ENCODE measurements around the gene TNNT2.

The TNNT2 gene

DNA sequence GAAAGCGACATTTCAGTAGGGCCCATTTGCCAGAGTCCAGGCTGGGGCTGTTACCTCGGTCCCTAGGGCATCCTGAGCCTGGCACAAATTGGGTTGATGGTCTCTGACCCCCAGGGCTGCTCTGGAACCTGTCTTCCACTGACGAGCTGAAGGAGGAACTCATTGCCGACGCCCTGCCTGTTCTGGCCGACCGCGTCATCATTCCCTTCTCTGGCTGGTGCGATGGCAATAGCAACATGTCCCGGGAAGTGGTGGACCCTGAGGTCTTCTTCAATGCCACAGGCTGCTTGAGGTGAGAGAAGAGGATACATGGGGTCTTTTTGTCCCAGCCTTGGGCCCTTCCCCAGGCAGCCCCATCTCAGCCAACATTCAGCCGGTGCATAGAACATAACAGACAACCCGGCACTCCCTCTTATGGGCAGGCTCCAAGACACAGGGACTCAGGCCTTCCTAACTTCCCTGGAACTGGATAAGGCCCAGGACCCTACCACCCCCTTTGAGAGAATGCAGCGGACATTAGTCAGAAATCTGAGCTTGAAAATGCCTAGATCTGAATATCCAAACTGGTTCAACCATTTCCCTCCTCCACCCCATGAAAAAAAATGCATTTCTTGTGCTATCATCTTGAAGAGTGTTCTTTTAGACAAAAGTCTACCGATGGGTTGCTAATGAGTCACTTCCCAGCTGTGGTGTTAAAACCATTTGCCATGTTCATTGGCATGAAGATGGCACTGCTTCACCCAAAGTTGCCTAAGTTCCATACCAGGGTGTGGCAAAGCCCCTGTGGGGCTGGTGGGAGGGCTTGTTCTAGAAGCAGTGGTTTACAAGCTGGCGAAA, 58.8 kb downstream of the TNNT2 start:
- Mint-ChIP-seq H3K9me3 (no peaks in the 10 kb centered on the region), H3K4me1 (ENCODE audit: low read depth) (no peaks in the 10 kb centered on the region), H3K27me3 (peaks cover 3% of the 10 kb centered on the region), H3K36me3 (ENCODE audit: low read depth) (no peaks in the 10 kb centered on the region), H3K27ac (no peak overlapping the region), H3K4me3 (no peak overlapping the region)

DNA sequence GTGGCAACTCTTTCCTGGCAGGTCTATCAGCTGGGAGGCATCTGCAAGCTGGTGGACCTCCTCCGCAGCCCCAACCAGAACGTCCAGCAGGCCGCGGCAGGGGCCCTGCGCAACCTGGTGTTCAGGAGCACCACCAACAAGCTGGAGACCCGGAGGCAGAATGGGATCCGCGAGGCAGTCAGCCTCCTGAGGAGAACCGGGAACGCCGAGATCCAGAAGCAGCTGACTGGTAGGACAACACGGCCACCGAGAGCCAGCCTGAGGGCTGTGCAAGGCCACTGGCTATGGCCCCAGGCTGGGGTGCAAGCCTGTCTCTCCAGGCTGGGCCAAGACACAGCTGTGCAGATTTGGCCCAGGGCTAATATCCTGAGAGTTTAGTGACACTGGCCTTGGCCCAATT, 59.9 kb downstream of the TNNT2 start:
- H3K4me1 Mint-ChIP-seq (ENCODE audit: low read depth): no peaks in the 10 kb centered on the region
- no peak overlapping the region for H3K27ac Mint-ChIP-seq
- no peak overlapping the region for H3K4me3 Mint-ChIP-seq
- H3K9me3 Mint-ChIP-seq: no peaks in the 10 kb centered on the region
- peaks cover 3% of the 10 kb centered on the region for H3K27me3 Mint-ChIP-seq
- H3K36me3 Mint-ChIP-seq (ENCODE audit: low read depth): no peaks in the 10 kb centered on the region

DNA sequence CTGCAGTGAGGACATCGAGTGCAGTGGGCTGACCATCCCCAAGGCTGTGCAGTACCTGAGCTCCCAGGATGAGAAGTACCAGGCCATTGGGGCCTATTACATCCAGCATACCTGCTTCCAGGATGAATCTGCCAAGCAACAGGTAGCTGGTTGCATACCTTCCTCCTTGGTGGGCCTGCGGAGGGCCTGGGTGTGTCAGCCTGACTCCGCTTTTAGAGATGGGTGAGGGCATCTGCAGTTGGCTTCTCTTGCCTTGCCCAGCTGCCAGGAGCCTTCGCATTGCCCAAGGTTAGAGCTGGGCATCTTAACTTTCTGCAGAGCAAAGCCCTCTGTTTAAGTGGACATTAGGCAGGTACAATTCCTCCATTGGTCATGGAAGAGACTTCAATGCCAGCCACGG, 60.9 kb downstream of the TNNT2 start:
- peaks cover 3% of the 10 kb centered on the region for H3K27me3 Mint-ChIP-seq
- H3K27ac Mint-ChIP-seq: no peak overlapping the region
- no peak overlapping the region for H3K4me3 Mint-ChIP-seq
- no peaks in the 10 kb centered on the region for H3K36me3 Mint-ChIP-seq (ENCODE audit: low read depth)
- H3K4me1 Mint-ChIP-seq (ENCODE audit: low read depth): no peaks in the 10 kb centered on the region
- no peaks in the 10 kb centered on the region for H3K9me3 Mint-ChIP-seq

DNA sequence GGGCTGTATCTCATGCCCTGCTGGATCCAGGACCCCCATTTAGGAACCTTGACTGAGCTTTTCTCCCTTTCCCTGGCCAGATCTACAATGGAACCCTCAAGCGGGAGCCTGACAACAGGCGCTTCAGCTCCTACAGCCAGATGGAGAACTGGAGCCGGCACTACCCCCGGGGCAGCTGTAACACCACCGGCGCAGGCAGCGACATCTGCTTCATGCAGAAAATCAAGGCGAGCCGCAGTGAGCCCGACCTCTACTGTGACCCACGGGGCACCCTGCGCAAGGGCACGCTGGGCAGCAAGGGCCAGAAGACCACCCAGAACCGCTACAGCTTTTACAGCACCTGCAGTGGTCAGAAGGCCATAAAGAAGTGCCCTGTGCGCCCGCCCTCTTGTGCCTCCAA, 64.4 kb downstream of the TNNT2 start:
- Mint-ChIP-seq H3K9me3 (no peaks in the 10 kb centered on the region), H3K27me3 (peaks cover 26% of the 10 kb centered on the region), H3K4me3 (no peak overlapping the region), H3K4me1 (ENCODE audit: low read depth) (peaks cover 5% of the 10 kb centered on the region), H3K36me3 (ENCODE audit: low read depth) (no peaks in the 10 kb centered on the region), H3K27ac (no peak overlapping the region)

DNA sequence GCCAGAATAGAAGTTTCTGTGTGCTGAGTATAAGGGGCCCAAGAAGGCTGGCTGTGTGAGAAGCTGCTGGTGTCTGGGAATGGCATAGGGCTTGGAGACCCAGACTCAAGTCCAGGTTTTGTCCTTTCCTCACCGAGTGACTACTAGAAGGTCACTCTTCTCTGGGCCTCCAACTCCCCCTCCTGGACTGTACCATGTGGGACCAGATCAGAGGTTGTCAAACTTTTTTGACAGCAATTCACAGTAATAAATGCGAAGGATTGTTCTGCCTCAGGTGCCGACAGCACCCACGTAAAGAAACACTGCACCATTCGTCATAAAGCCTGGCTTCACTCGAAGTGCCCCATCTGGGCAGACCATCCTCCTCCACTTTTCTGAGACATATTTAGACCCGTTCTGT, 65.2 kb downstream of the TNNT2 start:
- peaks cover 5% of the 10 kb centered on the region for H3K4me1 Mint-ChIP-seq (ENCODE audit: low read depth)
- H3K9me3 Mint-ChIP-seq: no peaks in the 10 kb centered on the region
- no peaks in the 10 kb centered on the region for H3K36me3 Mint-ChIP-seq (ENCODE audit: low read depth)
- no peak overlapping the region for H3K27ac Mint-ChIP-seq
- H3K27me3 Mint-ChIP-seq: peaks cover 26% of the 10 kb centered on the region
- H3K4me3 Mint-ChIP-seq: no peak overlapping the region

DNA sequence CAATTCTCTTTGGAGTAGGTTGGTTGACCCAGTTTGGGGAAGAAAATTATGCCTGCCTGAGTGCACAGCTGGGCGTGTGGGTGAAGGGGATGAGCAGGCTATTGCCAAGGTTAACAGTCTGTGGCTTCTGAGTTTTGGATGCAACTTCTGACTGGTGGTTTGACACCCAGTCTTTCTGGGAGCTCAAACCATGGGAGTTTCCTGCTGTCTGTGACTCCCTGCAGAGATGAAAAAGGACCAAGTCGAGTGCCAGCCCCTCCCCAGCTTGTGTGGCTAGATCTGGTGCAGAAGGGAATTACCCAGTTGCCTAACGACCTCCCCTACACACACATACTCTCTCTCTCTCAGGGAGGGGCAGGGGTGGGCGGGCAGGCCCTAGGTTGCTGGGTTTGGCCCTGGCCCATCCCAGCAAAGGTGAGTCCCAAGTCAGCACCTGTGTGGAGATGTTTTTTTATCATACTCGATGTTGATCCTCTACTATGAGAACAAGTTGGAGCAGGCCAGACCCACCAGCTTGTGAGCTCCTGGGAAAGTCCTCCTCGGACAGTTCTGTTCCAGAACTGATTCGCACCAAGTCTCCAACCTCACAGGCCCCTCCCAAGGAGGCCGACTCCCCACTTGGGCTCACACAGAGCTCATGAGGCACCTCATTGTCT, 66.0 kb downstream of the TNNT2 start:
- no peak overlapping the region for H3K27ac Mint-ChIP-seq
- peaks cover 5% of the 10 kb centered on the region for H3K4me1 Mint-ChIP-seq (ENCODE audit: low read depth)
- no peak overlapping the region for H3K4me3 Mint-ChIP-seq
- no peaks in the 10 kb centered on the region for H3K36me3 Mint-ChIP-seq (ENCODE audit: low read depth)
- H3K27me3 Mint-ChIP-seq: peaks cover 26% of the 10 kb centered on the region
- H3K9me3 Mint-ChIP-seq: no peaks in the 10 kb centered on the region

DNA sequence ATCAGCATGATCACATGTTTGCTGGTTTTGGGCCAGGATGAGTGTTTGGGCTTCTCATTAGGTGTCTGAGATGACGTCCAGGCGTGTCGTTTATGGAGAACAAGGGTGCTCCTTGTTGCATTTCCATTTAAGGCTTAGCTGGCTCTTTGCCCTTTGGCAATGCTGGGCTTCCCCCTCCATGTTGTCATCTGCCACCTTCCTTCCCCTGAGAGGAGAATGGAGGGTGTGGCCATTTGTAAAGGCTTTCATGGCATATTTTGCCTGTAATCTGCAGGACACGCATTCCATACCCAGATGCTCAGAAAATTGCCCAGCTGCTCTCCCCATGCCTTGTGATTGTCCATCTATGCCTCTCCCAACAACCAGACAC, 66.5 kb downstream of the TNNT2 start:
- peaks cover 26% of the 10 kb centered on the region for H3K27me3 Mint-ChIP-seq
- H3K4me1 Mint-ChIP-seq (ENCODE audit: low read depth): peaks cover 5% of the 10 kb centered on the region
- no peaks in the 10 kb centered on the region for H3K9me3 Mint-ChIP-seq
- no peak overlapping the region for H3K4me3 Mint-ChIP-seq
- H3K27ac Mint-ChIP-seq: no peak overlapping the region
- no peaks in the 10 kb centered on the region for H3K36me3 Mint-ChIP-seq (ENCODE audit: low read depth)

DNA sequence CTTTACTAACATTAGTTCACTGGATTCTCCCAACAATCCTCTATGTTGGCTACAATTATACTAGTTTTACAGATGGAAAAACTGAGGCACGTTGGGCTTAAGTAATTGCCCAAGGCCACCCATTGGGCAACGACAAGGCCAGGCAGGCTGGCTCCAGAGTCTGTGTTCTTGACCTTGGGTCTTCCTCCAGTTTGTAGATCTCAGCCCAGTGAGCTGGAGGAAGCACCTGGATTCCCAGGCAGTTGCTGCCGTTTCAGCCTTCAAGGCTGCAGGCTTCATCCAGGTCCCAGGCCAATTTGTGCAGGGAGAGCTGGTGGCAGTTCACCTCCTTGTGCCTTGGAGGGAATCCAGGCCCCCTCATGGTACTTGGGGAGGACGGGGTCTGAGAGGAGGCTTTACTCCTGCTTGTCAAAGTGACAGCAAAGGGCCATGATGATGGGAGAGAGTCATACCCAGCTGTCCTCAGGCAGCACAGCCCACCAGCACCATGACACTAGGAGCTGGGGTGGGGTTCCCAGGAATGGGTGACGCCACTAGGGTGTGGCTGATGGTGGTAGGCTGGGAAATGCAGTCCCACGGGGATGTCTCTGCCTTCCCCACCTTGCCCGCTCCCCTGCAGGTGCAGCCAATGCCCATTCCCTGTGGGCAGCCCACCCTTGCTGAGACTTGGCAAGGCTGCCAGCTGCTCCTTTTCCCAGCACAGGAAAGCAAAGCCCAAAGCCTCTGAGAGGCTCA, 67.1 kb downstream of the TNNT2 start:
- Mint-ChIP-seq H3K4me3 (no peak overlapping the region), H3K9me3 (no peaks in the 10 kb centered on the region), H3K4me1 (ENCODE audit: low read depth) (peaks cover 5% of the 10 kb centered on the region), H3K36me3 (ENCODE audit: low read depth) (no peaks in the 10 kb centered on the region), H3K27ac (no peak overlapping the region), H3K27me3 (peaks cover 23% of the 10 kb centered on the region)

DNA sequence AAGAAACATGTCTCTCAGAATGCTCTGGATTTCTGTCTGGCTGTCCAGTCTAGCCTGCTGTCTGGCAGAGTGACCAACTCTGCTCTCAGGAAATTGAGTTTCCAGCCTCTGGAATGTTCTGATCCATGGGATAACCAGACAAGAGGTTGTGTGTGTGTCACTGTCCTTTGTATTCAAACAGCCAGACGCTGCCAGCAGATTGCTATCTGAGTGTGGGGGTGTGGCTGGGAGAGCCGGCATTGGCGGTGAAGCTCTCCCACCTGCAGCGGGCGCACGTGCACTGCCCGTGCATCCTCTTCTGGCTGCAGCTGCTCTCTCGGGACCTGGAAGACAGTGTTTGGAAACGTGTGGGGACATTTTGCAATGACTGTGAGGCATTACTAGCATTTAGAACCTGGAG, 68.1 kb downstream of the TNNT2 start:
- Mint-ChIP-seq H3K4me1 (ENCODE audit: low read depth) (peaks cover 5% of the 10 kb centered on the region), H3K36me3 (ENCODE audit: low read depth) (no peaks in the 10 kb centered on the region), H3K27me3 (peaks cover 23% of the 10 kb centered on the region), H3K4me3 (no peak overlapping the region), H3K9me3 (no peaks in the 10 kb centered on the region), H3K27ac (no peak overlapping the region)
